ENCODE measurements around the gene RARRES1.

The RARRES1 gene

GRCh38 chr3:158737410-158737809 is 5.2 kb upstream of the RARRES1 start:
- no peak overlapping the region for H3K4me3 ChIP-seq (ENCODE audit: low read length)
- no peaks in the 10 kb centered on the region for H3K4me1 ChIP-seq (ENCODE audit: control insufficient read depth, low read length)

GRCh38 chr3:158735296-158736033 is 3.2 kb upstream of the RARRES1 start:
- Histone ChIP-seq H3K27me3 (ENCODE audit: control insufficient read depth, low read length) (no peaks in the 10 kb centered on the region), H3K27ac (ENCODE audit: low read depth, low read length) (no peak overlapping the region), H4K20me1 (ENCODE audit: control insufficient read depth, insufficient read depth, low read depth, low read length) (no peaks in the 10 kb centered on the region), H3F3A (ENCODE audit: control insufficient read depth, insufficient read depth) (no peaks in the 10 kb centered on the region), H3K36me3 (ENCODE audit: control insufficient read depth, low read length) (no peaks in the 10 kb centered on the region), H3K79me2 (ENCODE audit: control insufficient read depth, low read length) (no peaks in the 10 kb centered on the region), H3K4me2 (ENCODE audit: low read length) (no peak overlapping the region), H3K9me3 (ENCODE audit: control insufficient read depth, insufficient read depth, low read length) (no peaks in the 10 kb centered on the region), H3K4me3 (ENCODE audit: low read length) (no peak overlapping the region), H3K4me1 (ENCODE audit: control insufficient read depth, low read length) (peaks cover 4% of the 10 kb centered on the region), H3K9me2 (replicated peaks; ENCODE audit: control insufficient read depth, low read length) (no peaks in the 10 kb centered on the region)
- no peak for TF ChIP-seq EZH2phosphoT487 (IDR thresholded peaks at IDR 0.05; ENCODE audit: borderline replicate concordance, low read length)
- TF ChIP-seq, protein P1, sequence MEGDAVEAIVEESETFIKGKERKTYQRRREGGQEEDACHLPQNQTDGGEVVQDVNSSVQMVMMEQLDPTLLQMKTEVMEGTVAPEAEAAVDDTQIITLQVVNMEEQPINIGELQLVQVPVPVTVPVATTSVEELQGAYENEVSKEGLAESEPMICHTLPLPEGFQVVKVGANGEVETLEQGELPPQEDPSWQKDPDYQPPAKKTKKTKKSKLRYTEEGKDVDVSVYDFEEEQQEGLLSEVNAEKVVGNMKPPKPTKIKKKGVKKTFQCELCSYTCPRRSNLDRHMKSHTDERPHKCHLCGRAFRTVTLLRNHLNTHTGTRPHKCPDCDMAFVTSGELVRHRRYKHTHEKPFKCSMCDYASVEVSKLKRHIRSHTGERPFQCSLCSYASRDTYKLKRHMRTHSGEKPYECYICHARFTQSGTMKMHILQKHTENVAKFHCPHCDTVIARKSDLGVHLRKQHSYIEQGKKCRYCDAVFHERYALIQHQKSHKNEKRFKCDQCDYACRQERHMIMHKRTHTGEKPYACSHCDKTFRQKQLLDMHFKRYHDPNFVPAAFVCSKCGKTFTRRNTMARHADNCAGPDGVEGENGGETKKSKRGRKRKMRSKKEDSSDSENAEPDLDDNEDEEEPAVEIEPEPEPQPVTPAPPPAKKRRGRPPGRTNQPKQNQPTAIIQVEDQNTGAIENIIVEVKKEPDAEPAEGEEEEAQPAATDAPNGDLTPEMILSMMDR (IDR thresholded peaks at IDR 0.05; ENCODE audit: low read depth, low read length, poor library complexity, severe bottlenecking): no peak

More at GRCh38 chr3:158737410-158737809, 5.2 kb upstream of the RARRES1 start:
- Histone ChIP-seq H3K79me2 (ENCODE audit: control insufficient read depth, low read length) (no peaks in the 10 kb centered on the region), H3K9me2 (replicated peaks; ENCODE audit: control insufficient read depth, low read length) (no peaks in the 10 kb centered on the region), H3K36me3 (ENCODE audit: control insufficient read depth, low read length) (no peaks in the 10 kb centered on the region), H3K27me3 (ENCODE audit: control insufficient read depth, low read length) (no peaks in the 10 kb centered on the region), H3F3A (ENCODE audit: control insufficient read depth, insufficient read depth) (no peaks in the 10 kb centered on the region), H3K4me2 (ENCODE audit: low read length) (no peak overlapping the region), H4K20me1 (ENCODE audit: control insufficient read depth, insufficient read depth, low read depth, low read length) (no peaks in the 10 kb centered on the region), H3K9me3 (ENCODE audit: control insufficient read depth, insufficient read depth, low read length) (no peaks in the 10 kb centered on the region), H3K27ac (ENCODE audit: low read depth, low read length) (no peak overlapping the region)
- no peak for TF ChIP-seq EZH2phosphoT487 (IDR thresholded peaks at IDR 0.05; ENCODE audit: borderline replicate concordance, low read length)
- TF ChIP-seq, protein P1 (IDR thresholded peaks at IDR 0.05; ENCODE audit: low read depth, low read length, poor library complexity, severe bottlenecking): no peak

- H3K36me3 ChIP-seq (ENCODE audit: control insufficient read depth, low read length): no peaks in the 10 kb centered on the region
- no peak overlapping the region for H3K27ac ChIP-seq (ENCODE audit: low read depth, low read length)
- H3K4me2 ChIP-seq (ENCODE audit: low read length): no peak overlapping the region
- no peaks in the 10 kb centered on the region for H3K9me3 ChIP-seq (ENCODE audit: control insufficient read depth, insufficient read depth, low read length)
- H3K4me3 ChIP-seq (ENCODE audit: low read length): no peak overlapping the region
- H3F3A ChIP-seq (ENCODE audit: control insufficient read depth, insufficient read depth): no peaks in the 10 kb centered on the region
- no peaks in the 10 kb centered on the region for H4K20me1 ChIP-seq (ENCODE audit: control insufficient read depth, insufficient read depth, low read depth, low read length)
- peaks cover 4% of the 10 kb centered on the region for H3K4me1 ChIP-seq (ENCODE audit: control insufficient read depth, low read length)
- H3K79me2 ChIP-seq (ENCODE audit: control insufficient read depth, low read length): no peaks in the 10 kb centered on the region
- H3K9me2 ChIP-seq (replicated peaks; ENCODE audit: control insufficient read depth, low read length): no peaks in the 10 kb centered on the region
- TF ChIP-seq EZH2phosphoT487 (IDR thresholded peaks at IDR 0.05; ENCODE audit: borderline replicate concordance, low read length): no peak
- TF ChIP-seq, protein P1 (IDR thresholded peaks at IDR 0.05; ENCODE audit: low read depth, low read length, poor library complexity, severe bottlenecking): no peak
- no peaks in the 10 kb centered on the region for H3K27me3 ChIP-seq (ENCODE audit: control insufficient read depth, low read length)
These were observed 1.4 kb upstream of the RARRES1 start for GRCh38 chr3:158733656-158734055.

All from DOHH2 (cell line).